SK-N-SH (cell line): ENCODE results near the gene NTRK3. TPM values are rescaled to one million over a fixed set of nuclear protein-coding genes. Genes with fewer than 3 reads are reported as not detected.

Experiments used
- CTCF ChIA-PET: fragments of 300-600, 350-600 bp; formaldehyde crosslinking; extraction: SDS; loops from one replicate; lab custom pipeline; 2021; lab: Yijun Ruan, JAX
- POLR2A ChIA-PET: fragments of 350-600 bp; sonication (Branson Sonifier 250); formaldehyde crosslinking; extraction: SDS; loops from one replicate; lab custom pipeline; 2020; ENCODE audit warnings: antibody characterized with exemption, inconsistent platforms; lab: Yijun Ruan, JAX
- DNase-seq: peaks from one replicate; pipeline ENCODE4 v3.0.0; 2012
- H2AFZ ChIP-seq: fragments of 200-600 bp; sonication (generic); 2 replicates; pipeline ENCODE4 v1.8.1; 2016; ENCODE audit warnings: antibody characterized with exemption, mild to moderate bottlenecking, low read depth
- H3F3A ChIP-seq: fragments of 200-600 bp; sonication (generic); replicated peaks from 2 replicates; pipeline ENCODE3; 2016; ENCODE audit warnings: antibody characterized with exemption, mild to moderate bottlenecking; ENCODE audit not compliant: insufficient read depth
- H3K27ac ChIP-seq, 2 experiments: fragments of 200-500 bp in 1 of 2; fragments of 200-600 bp in 1 of 2; sonication (Bioruptor generic) in 1 of 2; sonication (generic), shearing (Covaris generic) in 1 of 2; 2 replicates each; pipeline versions ENCODE4 v1.5.1 to v1.6.1; 2014 to 2016; ENCODE audit warnings: low read depth in 2 of 2, inconsistent platforms in 1 of 2, low read length in 1 of 2, mild to moderate bottlenecking in 1 of 2, mixed read lengths in 1 of 2
- H3K27me3 ChIP-seq: fragments of 200-600 bp; sonication (generic), shearing (Covaris generic); 2 replicates; pipeline ENCODE4 v1.6.1; 2016; ENCODE audit warnings: mixed run types; ENCODE audit not compliant: insufficient read depth
- H3K36me3 ChIP-seq, 2 experiments: fragments of 200-500 bp in 1 of 2; fragments of 200-600 bp in 1 of 2; sonication (Bioruptor generic) in 1 of 2; sonication (generic) in 1 of 2; replicated peaks in 1 of 2; 2 replicates each; pipeline versions ENCODE3 to v1.5.1; 2014 to 2016; ENCODE audit warnings: low read length in 1 of 2, mild to moderate bottlenecking in 1 of 2; ENCODE audit not compliant: insufficient read depth in 2 of 2, control insufficient read depth in 1 of 2
- H3K4me1 ChIP-seq, 2 experiments: fragments of 200-500 bp in 1 of 2; fragments of 200-600 bp in 1 of 2; sonication (Bioruptor generic) in 1 of 2; sonication (generic), shearing (Covaris generic) in 1 of 2; 2 replicates each; pipeline versions ENCODE4 v1.5.1 to v1.6.1; 2014 to 2016; ENCODE audit warnings: low read depth in 1 of 2, low read length in 1 of 2, mixed run types in 1 of 2; ENCODE audit not compliant: insufficient read depth in 2 of 2, control insufficient read depth in 1 of 2
- H3K4me2 ChIP-seq: fragments of 200-600 bp; sonication (generic), shearing (Covaris generic); 2 replicates; pipeline ENCODE4 v1.6.1; 2017; ENCODE audit warnings: mixed run types
- H3K4me3 ChIP-seq, 2 experiments: fragments of 200-500 bp in 1 of 2; fragments of 200-600 bp in 1 of 2; sonication (Bioruptor generic) in 1 of 2; sonication (generic), shearing (Covaris generic) in 1 of 2; 2 replicates each; pipeline versions ENCODE4 v1.5.1 to v1.8.1; 2014 to 2016; ENCODE audit warnings: low read depth in 2 of 2, inconsistent platforms in 1 of 2, low read length in 1 of 2, mild to moderate bottlenecking in 1 of 2, mixed read lengths in 1 of 2, moderate library complexity in 1 of 2
- H3K79me2 ChIP-seq: fragments of 200-600 bp; sonication (generic); 2 replicates; pipeline ENCODE4 v1.8.1; 2017; ENCODE audit warnings: mild to moderate bottlenecking; ENCODE audit not compliant: insufficient read depth
- H3K9ac ChIP-seq: fragments of 200-600 bp; sonication (generic); 2 replicates; pipeline ENCODE4 v1.6.1; 2017; ENCODE audit warnings: mixed run types
- H3K9me2 ChIP-seq: fragments of 200-600 bp; sonication (generic); 2 replicates; pipeline ENCODE4 v1.6.1; 2017; ENCODE audit warnings: mixed run types
- H3K9me3 ChIP-seq: fragments of 200-600 bp; sonication (generic); 2 replicates; pipeline ENCODE4 v1.6.1; 2017; ENCODE audit warnings: mixed run types, mild to moderate bottlenecking, moderate library complexity
- H4K20me1 ChIP-seq: fragments of 200-600 bp; sonication (generic); 2 replicates; pipeline ENCODE4 v1.6.1; 2017; ENCODE audit warnings: mild to moderate bottlenecking, mixed run types; ENCODE audit not compliant: insufficient read depth
- EP300 ChIP-seq, 2 experiments: IDR thresholded peaks; 2 replicates each; pipeline versions ENCODE4 v1.4.0 to v1.6.1; 2012; ENCODE audit warnings: borderline replicate concordance in 1 of 2, low read depth in 1 of 2, low read length in 1 of 2
- FOSL2 ChIP-seq: IDR thresholded peaks from 2 replicates; pipeline ENCODE4 v1.4.0; 2012; ENCODE audit warnings: low read depth, mild to moderate bottlenecking, moderate library complexity, borderline replicate concordance
- FOXJ3 ChIP-seq: sonication (generic); formaldehyde crosslinking; IDR thresholded peaks from 2 replicates; pipeline ENCODE4 v1.5.1; 2020; ENCODE audit warnings: mild to moderate bottlenecking, missing genetic modification reagents
- JUND ChIP-seq: IDR thresholded peaks from 2 replicates; pipeline ENCODE4 v1.4.0; 2012
- MXI1 ChIP-seq: IDR thresholded peaks from 2 replicates; pipeline ENCODE4 v1.6.1; 2012; ENCODE audit warnings: mild to moderate bottlenecking, low read depth, low read length, improper control_type of control experiment
- NRF1 ChIP-seq: IDR thresholded peaks from 2 replicates; pipeline ENCODE4 v1.6.1; 2012; ENCODE audit warnings: low read depth, mild to moderate bottlenecking, low read length
- REST ChIP-seq: IDR thresholded peaks from 2 replicates; pipeline ENCODE4 v1.6.1; 2012; ENCODE audit warnings: mild to moderate bottlenecking, low read depth, low read length, moderate library complexity
- RFX5 ChIP-seq: IDR thresholded peaks from 2 replicates; pipeline ENCODE4 v1.6.1; 2012; ENCODE audit warnings: mild to moderate bottlenecking, improper control_type of control experiment, low read length
- RXRA ChIP-seq: IDR thresholded peaks from 2 replicates; pipeline ENCODE4 v1.4.0; 2012; ENCODE audit warnings: low read depth, mild to moderate bottlenecking, borderline replicate concordance
- SIN3A ChIP-seq: IDR thresholded peaks from 2 replicates; pipeline ENCODE4 v1.6.1; 2012; ENCODE audit warnings: low read depth, mild to moderate bottlenecking, low read length, moderate library complexity, borderline replicate concordance
- TAF1 ChIP-seq: IDR thresholded peaks from 2 replicates; pipeline ENCODE4 v1.6.1; 2012; ENCODE audit warnings: low read depth, mild to moderate bottlenecking, low read length, moderate library complexity, borderline replicate concordance
- TEAD4 ChIP-seq: IDR thresholded peaks from 2 replicates; pipeline ENCODE4 v1.4.0; 2012; ENCODE audit warnings: mild to moderate bottlenecking, borderline replicate concordance; ENCODE audit not compliant: insufficient read depth
- USF1 ChIP-seq: IDR thresholded peaks from 2 replicates; pipeline ENCODE4 v1.4.0; 2012; ENCODE audit warnings: low read depth, borderline replicate concordance
- ZBTB33 ChIP-seq: IDR thresholded peaks from 2 replicates; pipeline ENCODE4 v1.4.0; 2012; ENCODE audit warnings: low read depth, borderline replicate concordance
- WGBS: methylation state at CpG from one replicate; pipeline ENCODE4 v1.1.6; 2017; ENCODE audit warnings: low lambda C conversion rate; 5-methylcytosine and 5-hydroxymethylcytosine counted together
- polyA plus RNA-seq, 3 experiments: library from polyadenylated mRNA; depleted of rRNA; stranded (reverse); fragments of >200 nt; gene quantifications; 2 replicates each; pipeline ENCODE4 v1.2.3, GENCODE V29; 2012

Gene NTRK3
- polyA plus RNA-seq, 1 of the 3 experiments (the other 2 are of a cell fraction), result 2.6 TPM

GRCh38 chr15:88219623-88220022 lies 36.9 kb downstream of the NTRK3 start:
- 40% methylated on average over 3 of the region's 3 CpGs for WGBS
- CTCF ChIA-PET, result interaction anchor here (0.9 to 1.6 kb wide), 3 partner anchors 9 to 28 kb away, joined by 4 to 7 read pairs (median 4); no protein-coding TSS in a partner anchor

GRCh38 chr15:88218557-88219221 lies 37.9 kb downstream of the NTRK3 start:
- Histone ChIP-seq H3K36me3 (no peaks in the 10 kb centered on the region), H3K4me3 (no peak overlapping the region), H3K27ac (no peak overlapping the region), H3K9ac (no peak overlapping the region), H3K27me3 (no peaks in the 10 kb centered on the region), H3K4me2 (no peak overlapping the region), H3K4me1 (peaks cover 0 to 18% of the 10 kb centered on the region in 2 experiments; a peak in 1 of 4 replicates), H4K20me1 (no peaks in the 10 kb centered on the region), H2AFZ (no peak overlapping the region), H3K9me2 (no peaks in the 10 kb centered on the region), H3K79me2 (no peaks in the 10 kb centered on the region), H3F3A (no peaks in the 10 kb centered on the region), H3K9me3 (no peaks in the 10 kb centered on the region)
- CTCF ChIA-PET, result interaction anchor here (0.9 to 1.6 kb wide), 6 partner anchors 10 to 29 kb away, joined by 3 to 7 read pairs (median 4); no protein-coding TSS in a partner anchor
- peak; percentile 66 for DNase-seq
- 35% methylated on average over 9 of the region's 9 CpGs for WGBS
- TF ChIP-seq USF1 (no peak), RFX5 (peak; percentile 46; the same call in 1 of the 2 replicates), MXI1 (peak; percentile 94)
- POLR2A ChIA-PET, result no interaction called here

More at GRCh38 chr15:88219623-88220022, 36.9 kb downstream of the NTRK3 start:
- H3K79me2 ChIP-seq, result no peaks in the 10 kb centered on the region
- POLR2A ChIA-PET, result no interaction called here
- no peaks in the 10 kb centered on the region for H3K9me3 ChIP-seq
- H3K4me2 ChIP-seq, result no peak overlapping the region
- TF ChIP-seq RXRA (no peak), EP300 (IDR thresholded peaks at IDR 0.05; ENCODE audit: borderline replicate concordance in 1 of 2, low read depth in 1 of 2, low read length in 1 of 2) (no peak), TAF1 (no peak)
- H3K27ac ChIP-seq, result no peak overlapping the region
- H2AFZ ChIP-seq, result no peak overlapping the region
- H3K4me1 ChIP-seq, result peaks cover 0 to 18% of the 10 kb centered on the region in 2 experiments; a peak in 1 of 4 replicates
- H3F3A ChIP-seq, result no peaks in the 10 kb centered on the region
- no peak overlapping the region for H3K9ac ChIP-seq
- no peaks in the 10 kb centered on the region for H3K36me3 ChIP-seq
- no peak overlapping the region for H3K4me3 ChIP-seq
- H3K27me3 ChIP-seq, result no peaks in the 10 kb centered on the region
- no peaks in the 10 kb centered on the region for H3K9me2 ChIP-seq
- DNase-seq, result no peak
- H4K20me1 ChIP-seq, result no peaks in the 10 kb centered on the region

GRCh38 chr15:88215066-88215648 lies 41.4 kb downstream of the NTRK3 start:
- Histone ChIP-seq H4K20me1 (no peaks in the 10 kb centered on the region), H3K9ac (no peak overlapping the region), H3K27me3 (no peaks in the 10 kb centered on the region), H3K9me3 (no peaks in the 10 kb centered on the region), H3K27ac (no peak overlapping the region), H3K4me2 (no peak overlapping the region), H3F3A (no peaks in the 10 kb centered on the region), H3K4me3 (no peak overlapping the region), H3K9me2 (no peaks in the 10 kb centered on the region), H3K79me2 (no peaks in the 10 kb centered on the region), H3K36me3 (no peaks in the 10 kb centered on the region), H2AFZ (no peak overlapping the region), H3K4me1 (peaks cover 0 to 15% of the 10 kb centered on the region in 2 experiments; a peak in 1 of 4 replicates)
- WGBS, result 61% methylated on average over 16 of the region's 16 CpGs
- ChIA-PET POLR2A (no interaction called here), CTCF (interaction anchor here (1.4 kb wide), 1 partner anchor 8 kb away, joined by 3 read pairs; no protein-coding TSS in a partner anchor)
- DNase-seq, result no peak
- TF ChIP-seq REST, result no peak
- TF ChIP-seq NRF1, result no peak
- TF ChIP-seq FOXJ3 (CRISPR knock-in tag), result no peak
- TF ChIP-seq SIN3A, result no peak
- no peak for TF ChIP-seq ZBTB33
- TF ChIP-seq TEAD4, result no peak
- TF ChIP-seq FOSL2, result no peak
- no peak for TF ChIP-seq JUND
